ENCODE measurements around the gene DCAF10.

GRCh38 chr9:37916471-37917312 is 116.1 kb downstream of the DCAF10 start:
- TF ChIP-seq TCF12 (IDR thresholded peaks at IDR 0.05; ENCODE audit: low read depth, low read length) (no peak), MTA3 (IDR thresholded peaks at IDR 0.05; ENCODE audit: borderline replicate concordance, low read length) (no peak), CTCF (IDR thresholded peaks at IDR 0.05 in 2 of 3, conservative IDR thresholded peaks at IDR 0.05 in 1 of 3; ENCODE audit: control insufficient read depth in 2 of 3, extremely low read depth in 1 of 3, insufficient read depth in 1 of 3, low read depth in 3 of 3, low read length in 3 of 3) (no peak), HDAC6 (IDR thresholded peaks at IDR 0.05; ENCODE audit: unreplicated experiment) (no peak), MTA2 (IDR thresholded peaks at IDR 0.05; ENCODE audit: low read depth) (no peak), FOS (IDR thresholded peaks at IDR 0.05; ENCODE audit: borderline replicate concordance, extremely low read depth, insufficient read length) (no peak)
- TF ChIP-seq, protein P1, sequence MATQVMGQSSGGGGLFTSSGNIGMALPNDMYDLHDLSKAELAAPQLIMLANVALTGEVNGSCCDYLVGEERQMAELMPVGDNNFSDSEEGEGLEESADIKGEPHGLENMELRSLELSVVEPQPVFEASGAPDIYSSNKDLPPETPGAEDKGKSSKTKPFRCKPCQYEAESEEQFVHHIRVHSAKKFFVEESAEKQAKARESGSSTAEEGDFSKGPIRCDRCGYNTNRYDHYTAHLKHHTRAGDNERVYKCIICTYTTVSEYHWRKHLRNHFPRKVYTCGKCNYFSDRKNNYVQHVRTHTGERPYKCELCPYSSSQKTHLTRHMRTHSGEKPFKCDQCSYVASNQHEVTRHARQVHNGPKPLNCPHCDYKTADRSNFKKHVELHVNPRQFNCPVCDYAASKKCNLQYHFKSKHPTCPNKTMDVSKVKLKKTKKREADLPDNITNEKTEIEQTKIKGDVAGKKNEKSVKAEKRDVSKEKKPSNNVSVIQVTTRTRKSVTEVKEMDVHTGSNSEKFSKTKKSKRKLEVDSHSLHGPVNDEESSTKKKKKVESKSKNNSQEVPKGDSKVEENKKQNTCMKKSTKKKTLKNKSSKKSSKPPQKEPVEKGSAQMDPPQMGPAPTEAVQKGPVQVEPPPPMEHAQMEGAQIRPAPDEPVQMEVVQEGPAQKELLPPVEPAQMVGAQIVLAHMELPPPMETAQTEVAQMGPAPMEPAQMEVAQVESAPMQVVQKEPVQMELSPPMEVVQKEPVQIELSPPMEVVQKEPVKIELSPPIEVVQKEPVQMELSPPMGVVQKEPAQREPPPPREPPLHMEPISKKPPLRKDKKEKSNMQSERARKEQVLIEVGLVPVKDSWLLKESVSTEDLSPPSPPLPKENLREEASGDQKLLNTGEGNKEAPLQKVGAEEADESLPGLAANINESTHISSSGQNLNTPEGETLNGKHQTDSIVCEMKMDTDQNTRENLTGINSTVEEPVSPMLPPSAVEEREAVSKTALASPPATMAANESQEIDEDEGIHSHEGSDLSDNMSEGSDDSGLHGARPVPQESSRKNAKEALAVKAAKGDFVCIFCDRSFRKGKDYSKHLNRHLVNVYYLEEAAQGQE (IDR thresholded peaks at IDR 0.05; ENCODE audit: low read depth, low read length) = no peak

Measured in GM12878 (cell line).